Stimulated activated CD8-positive, alpha-beta memory T cell treated with anti-CD3 and anti-CD28 coated beads, Interleukin-12 subunit alpha, Interleukin-12 subunit beta, amount 100 ng/mL, for 1 hour (primary cell): ENCODE results near the gene CST9.
"Not testable (repeated sequence)": the region's sequence is repeated elsewhere in the genome, so short reads cannot be mapped to it uniquely, and the experiment has no call there.

ENCODE experiments used
- DNase-seq: peaks from one replicate; pipeline ENCODE4 v3.0.0-alpha.2; 2020; ENCODE audit warnings: low read depth

The CST9 gene

GRCh38 chr20:23623666-23624323 is 18.1 kb upstream of the CST9 start:
- DNase-seq: no peak

GRCh38 chr20:23622839-23623343 is 17.2 kb upstream of the CST9 start:
- DNase-seq: no peak

- DNase-seq: not testable (repeated sequence)
Measured at GRCh38 chr20:23622401-23622800, 16.7 kb upstream of the CST9 start.

- not testable (repeated sequence) for DNase-seq
Measured at GRCh38 chr20:23620670-23621386, 15.1 kb upstream of the CST9 start.

- no peak for DNase-seq
Measured at GRCh38 chr20:23614163-23614562, 8.4 kb upstream of the CST9 start.

- DNase-seq: no peak
Measured at GRCh38 chr20:23613676-23614075, 8.0 kb upstream of the CST9 start.

GRCh38 chr20:23612396-23612795 is 6.7 kb upstream of the CST9 start:
- no peak for DNase-seq

GRCh38 chr20:23609486-23610109 is 3.9 kb upstream of the CST9 start:
- DNase-seq: no peak

- no peak for DNase-seq
Measured at GRCh38 chr20:23608251-23608846, 2.6 kb upstream of the CST9 start.

GRCh38 chr20:23607497-23608245 is 2.0 kb upstream of the CST9 start:
- DNase-seq: no peak

GRCh38 chr20:23606652-23607049 is 934 bp upstream of the CST9 start:
- peak; percentile 39 for DNase-seq

- no peak for DNase-seq
Measured at GRCh38 chr20:23604306-23604705, 1.4 kb downstream of the CST9 start.

GRCh38 chr20:23603321-23603720 is 2.4 kb downstream of the CST9 start:
- no peak for DNase-seq

- no peak for DNase-seq
Measured at GRCh38 chr20:23602699-23603098, 3.0 kb downstream of the CST9 start.

GRCh38 chr20:23602241-23602640 is 3.5 kb downstream of the CST9 start:
- DNase-seq: no peak

GRCh38 chr20:23601715-23602114 is 4.0 kb downstream of the CST9 start:
- no peak for DNase-seq

GRCh38 chr20:23598481-23598880 is 7.2 kb downstream of the CST9 start:
- DNase-seq: no peak

GRCh38 chr20:23596579-23597250 is 9.0 kb downstream of the CST9 start:
- DNase-seq: no peak

- no peak for DNase-seq
Measured at GRCh38 chr20:23595941-23596340, 9.8 kb downstream of the CST9 start.

- no peak for DNase-seq
Measured at GRCh38 chr20:23588434-23589403, 17.0 kb downstream of the CST9 start.
